Activated T-cell treated with anti-CD3 and anti-CD28 coated beads for 48 hours (primary cell): ENCODE data around the gene IGSF6.
"Not testable (repeated sequence)": the region's sequence is repeated elsewhere in the genome, so short reads cannot be mapped to it uniquely, and the experiment has no call there.

Experiments
- DNase-seq: peaks from one replicate; pipeline ENCODE4 v3.0.0-alpha.2; 2020; ENCODE audit warnings: low read depth

Gene IGSF6

DNA sequence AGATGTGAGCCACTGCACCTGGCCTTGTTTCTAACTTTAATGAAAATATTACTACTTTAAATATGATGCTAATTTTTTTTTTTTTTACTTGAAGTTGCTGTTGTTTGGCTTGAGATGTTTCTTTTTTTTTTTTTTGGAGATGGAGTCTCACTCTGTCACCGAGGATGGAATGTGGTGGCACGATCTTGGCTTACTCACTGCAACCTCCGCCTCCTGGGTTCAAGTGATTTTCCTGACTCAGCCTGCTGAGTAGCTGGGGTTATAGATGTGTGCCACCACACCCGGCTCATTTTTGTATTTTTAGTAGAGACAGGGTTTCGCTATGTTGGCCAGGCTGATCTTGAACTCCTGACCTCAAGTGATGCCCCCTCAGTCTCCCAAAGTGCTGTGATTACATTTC, 23.6 kb downstream of the IGSF6 start:
- DNase-seq = no peak

DNA sequence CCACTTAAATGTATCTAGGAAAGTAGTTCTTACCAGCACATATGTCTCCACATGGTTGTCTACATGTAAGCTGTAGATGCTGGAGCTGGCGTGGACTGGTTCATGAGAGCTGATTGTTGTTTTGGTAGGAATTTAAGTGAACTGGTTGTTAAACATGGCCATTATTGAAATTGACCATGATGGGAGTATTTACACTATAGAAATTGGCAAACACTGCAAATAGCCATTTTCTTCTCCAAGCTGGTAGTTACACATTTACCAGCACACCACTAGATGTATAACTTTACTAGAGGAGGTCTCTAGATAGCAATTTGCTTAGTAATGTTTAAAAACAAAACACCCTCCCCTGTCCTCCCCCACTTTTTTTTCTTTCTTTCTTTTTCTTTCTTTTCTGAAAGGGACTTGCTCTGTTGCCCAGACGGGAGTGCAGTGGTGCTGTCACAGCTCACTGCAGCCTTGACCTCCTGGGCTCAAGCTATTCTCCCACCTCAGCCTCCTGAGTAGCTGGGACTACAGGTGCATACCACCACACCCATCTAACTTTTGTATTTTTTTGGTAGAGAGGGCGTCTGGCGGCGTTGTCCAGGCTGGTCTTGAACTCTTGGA, 24.2 kb downstream of the IGSF6 start:
- DNase-seq = no peak

DNA sequence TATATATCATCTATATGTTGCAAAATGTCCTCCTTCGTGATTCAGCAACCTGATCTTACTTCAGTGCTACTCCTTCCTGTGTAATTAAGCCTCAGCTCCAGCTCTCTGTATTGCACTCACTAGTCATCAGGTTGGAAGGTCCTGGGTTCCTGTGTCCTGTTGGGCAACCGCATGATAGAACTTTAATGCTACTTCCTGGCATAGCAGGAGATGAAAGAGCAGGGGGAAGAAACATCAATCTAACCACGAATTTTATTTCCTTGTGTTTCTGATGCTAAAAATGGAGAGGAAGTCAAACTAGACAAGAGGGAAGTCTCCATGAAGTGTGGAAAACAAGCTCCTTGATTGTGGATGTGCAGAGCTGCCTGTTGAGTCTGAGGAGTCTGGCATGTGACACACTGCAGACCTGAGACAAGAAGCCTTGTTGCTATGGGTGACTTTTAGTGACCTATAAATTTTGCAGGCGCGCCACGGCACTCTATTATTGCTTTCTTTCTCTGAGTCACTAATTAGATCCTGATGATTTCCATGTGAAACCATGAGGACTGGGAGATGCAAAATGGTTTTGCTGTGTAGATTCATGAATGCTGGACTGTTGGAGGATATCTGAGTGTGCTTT, 25.6 kb downstream of the IGSF6 start:
- no peak for DNase-seq

DNA sequence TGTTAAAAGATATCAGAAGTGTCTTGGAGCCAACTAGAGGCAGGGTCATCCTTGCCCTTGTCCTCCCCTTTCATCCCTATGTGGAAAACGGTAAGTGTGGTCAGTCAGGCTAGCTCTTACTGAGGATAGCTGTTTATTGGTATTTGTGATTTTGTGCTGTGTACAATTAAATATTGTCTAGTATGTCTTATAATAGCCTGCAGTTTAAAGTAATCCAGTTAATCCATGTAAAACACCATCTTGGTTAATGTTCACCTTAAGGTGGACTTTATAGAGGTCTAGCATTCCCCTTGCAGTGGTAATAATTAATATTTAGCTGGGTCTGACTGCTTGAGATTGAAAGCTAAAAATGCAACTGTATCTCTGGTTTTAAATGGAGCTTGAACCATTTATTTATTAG, 27.4 kb downstream of the IGSF6 start:
- DNase-seq = no peak

DNA sequence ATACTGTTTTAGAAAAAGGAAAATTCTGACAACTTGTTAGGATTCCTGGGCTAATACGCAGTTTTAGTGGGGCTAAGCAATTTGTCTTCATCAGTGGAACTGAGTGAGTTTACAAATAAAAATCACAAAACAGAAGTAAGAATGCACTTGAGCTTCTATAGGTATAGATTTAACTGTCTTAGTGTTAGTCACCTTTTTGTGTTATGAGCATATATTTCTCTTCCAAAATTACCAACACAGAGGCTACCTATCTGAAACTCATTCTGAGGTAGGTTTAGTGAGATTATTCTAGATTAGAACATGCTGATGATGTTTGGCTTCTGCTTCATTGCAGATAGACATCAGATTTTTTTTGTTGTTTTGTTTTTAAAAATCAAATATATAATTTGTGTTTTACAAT, 29.9 kb downstream of the IGSF6 start:
- DNase-seq = no peak

DNA sequence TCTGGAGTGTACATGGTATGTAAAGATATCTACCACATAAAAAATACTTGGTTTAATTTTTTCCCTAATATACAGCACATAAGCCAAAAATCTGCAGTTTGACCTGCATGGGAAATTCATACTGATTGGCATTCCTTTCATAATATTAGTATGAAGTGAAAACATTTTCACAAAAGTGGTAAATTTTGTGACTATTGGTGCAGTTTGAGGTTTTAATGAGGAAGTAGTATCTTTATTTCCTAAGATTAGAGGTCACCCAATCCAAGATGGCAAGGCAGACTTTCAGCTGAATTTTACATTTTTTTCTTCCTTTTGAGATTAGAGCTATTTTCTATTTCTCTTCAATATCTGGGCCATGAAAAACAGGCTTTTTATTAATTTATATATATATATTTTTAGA, 31.8 kb downstream of the IGSF6 start:
- DNase-seq = no peak

DNA sequence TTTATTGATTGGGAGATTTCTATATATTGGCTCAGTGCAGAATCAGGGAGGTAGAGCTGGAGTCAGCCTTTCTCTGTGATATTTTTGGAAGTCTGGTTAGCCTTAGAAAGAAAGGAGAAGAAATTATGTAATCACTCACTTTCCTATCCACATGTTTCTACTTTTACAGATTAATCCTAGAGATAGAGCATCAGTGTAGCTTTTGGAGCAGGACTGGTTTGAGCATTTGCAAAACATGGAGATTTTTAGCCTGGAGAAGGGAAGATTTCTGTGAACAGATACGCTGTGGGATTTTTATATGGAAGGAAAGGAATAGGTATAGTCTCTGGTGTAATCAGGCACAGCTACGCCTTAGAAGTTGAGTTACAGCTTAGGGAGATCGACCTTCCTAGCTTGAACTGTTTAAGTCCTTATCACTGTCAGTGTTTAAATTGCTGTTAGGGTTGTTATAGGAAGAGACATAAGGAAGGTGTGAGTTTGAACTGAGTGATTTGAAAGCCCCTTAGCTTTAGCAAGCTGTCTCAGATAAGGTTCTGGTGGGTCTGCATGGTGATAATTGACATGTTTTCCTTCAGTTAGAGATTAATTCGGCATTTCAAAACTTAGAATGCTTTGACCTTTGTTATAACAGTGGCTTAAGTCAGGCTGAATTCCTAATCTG, 32.5 kb downstream of the IGSF6 start:
- no peak for DNase-seq

DNA sequence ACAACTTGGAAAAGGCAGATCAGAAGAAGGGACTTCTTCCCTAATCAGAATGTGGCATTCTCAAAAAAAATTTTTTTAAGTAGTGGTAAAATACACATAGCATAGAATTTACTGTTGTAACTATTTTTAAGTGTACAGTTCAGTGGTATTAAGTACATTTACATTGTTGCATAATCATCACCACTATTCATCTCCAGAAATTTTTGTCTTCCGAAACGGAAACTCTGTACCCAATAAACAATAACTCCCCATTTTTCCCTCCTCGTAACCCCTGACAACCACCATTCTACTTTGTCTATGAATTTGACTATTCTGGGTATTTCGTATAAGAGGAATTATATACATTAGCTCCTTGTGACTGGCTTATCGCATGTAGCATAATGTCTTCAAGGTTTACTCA, 34.1 kb downstream of the IGSF6 start:
- DNase-seq = no peak

DNA sequence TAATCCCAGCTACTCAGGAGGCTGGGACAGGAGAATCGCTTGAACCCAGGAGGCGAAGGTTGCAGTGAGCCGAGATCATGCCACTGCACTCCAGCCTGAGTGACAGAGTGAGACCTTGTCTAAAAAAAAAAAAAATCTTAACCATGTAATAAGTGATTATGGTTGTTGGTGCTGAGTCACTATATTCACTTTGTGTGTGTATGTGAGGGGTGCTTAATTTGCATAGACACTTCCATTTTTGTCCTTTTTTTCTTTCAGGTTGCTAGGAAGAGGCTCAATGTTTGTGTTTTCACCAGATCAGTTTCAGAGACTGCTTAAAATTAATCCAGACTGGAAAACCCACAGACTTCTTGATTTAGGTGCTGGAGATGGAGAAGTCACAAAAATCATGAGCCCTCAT, 34.8 kb downstream of the IGSF6 start:
- DNase-seq = no peak

DNA sequence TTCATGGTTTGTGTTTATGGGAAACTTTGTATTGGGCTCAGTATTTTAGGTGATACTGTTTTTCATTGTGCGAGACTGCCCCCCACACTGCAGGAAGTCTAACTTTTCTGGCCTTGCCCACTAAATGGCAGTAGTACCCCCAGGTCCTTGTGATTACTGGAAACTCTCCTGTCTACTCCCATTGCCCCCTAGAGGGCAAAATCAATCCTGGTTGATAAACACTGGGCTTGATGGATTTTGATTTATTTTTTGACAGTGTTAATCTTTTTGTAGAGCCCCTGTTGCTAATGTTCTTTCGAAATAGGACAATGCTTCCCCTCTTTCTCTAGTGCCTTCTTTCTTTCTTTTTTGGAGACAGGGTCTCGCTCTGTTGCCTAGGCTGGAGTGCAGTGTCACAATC, 37.5 kb downstream of the IGSF6 start:
- no peak for DNase-seq

DNA sequence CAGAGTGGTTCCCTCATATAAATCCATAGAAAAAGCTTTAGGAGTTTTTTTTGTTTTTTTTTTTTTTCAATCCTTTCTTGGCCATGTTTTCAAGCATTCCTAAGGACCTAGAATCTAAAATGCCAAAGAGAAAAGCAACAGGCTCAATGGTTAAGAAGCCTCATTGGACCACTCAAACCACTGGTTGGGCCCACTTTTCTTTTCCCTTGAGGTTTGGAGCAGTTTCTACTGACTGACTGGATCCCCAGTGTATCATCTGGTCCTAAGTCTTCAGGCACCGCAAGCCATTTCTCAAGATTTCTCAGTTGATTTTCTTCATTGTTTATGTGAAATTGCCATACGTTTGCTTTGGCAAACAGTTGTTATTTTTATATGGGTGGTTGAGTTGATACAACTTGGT, 38.6 kb downstream of the IGSF6 start:
- DNase-seq = no peak

DNA sequence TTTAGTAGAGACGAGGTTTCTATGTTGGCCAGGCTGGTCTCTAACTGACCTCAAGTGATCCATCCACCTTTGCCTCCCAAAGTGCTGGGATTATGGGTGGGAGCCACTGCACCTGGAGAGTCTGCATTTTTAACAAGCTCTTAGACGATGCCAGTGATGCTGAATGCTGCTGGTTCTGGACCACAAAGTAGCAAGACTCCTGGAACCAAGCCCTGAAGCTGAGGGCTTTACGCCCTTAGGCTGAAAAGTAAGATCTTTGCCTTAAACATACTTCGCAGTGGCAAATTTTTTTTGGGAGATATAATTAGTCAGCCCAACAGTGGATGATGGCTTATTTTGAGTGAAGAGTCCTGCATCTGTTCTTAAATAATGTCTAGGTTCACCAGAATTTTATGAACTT, 39.0 kb downstream of the IGSF6 start:
- DNase-seq = no peak

DNA sequence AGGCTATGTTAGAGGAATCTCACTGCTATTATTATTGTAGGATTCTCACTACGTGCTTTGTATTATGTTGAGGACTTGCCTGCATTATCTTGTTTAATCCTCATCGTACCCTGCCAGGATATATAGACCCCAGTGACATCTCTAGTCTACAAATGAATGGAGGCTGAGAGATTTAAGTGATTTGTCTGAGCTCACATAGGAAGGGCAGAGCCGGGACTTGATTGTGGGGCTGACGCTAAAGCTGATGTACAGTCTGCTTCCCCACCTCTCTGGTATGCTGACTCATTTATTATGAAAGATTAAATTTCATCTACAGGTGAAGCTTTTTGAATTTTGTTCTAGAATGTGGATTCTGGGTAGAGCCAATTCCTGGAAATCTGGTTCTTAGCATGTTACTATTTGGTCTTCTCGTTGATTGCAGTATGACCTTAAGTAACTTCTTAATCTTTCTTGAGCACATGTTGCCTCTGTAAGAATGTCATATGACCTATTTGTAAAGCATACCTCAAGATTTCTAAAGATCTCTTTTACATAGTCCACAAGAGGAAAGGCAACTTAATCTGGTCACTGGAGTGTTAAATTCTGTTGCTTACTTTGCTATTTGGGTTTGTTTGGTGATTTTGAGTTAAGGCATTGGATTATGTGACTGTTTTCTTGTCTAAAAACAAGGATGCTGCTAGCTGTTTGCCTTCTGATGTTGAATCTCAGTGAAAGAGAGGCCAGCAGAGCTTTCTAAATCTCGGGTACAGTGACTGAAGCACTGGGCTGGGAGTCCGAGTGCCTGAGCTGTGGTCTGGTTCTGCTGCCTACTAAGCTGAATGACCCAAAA, 40.6 kb downstream of the IGSF6 start:
- DNase-seq = no peak

DNA sequence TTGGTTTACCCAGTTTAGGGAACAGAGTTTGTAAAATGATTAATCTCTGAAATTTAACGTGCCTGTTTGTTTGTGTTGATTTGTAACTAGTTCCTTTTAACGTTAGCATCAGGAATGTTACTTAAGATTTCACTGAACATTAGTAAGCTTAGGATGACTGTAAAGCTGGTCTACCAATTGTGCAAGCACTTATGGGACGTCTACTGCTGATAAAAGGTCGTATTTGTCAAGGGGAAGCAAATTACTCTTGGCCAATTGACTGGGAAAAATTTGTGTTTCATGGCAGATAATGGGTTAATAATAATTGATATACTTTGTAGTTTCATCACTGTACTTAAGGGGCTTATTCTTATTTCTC, 41.2 kb downstream of the IGSF6 start:
- DNase-seq = no peak

DNA sequence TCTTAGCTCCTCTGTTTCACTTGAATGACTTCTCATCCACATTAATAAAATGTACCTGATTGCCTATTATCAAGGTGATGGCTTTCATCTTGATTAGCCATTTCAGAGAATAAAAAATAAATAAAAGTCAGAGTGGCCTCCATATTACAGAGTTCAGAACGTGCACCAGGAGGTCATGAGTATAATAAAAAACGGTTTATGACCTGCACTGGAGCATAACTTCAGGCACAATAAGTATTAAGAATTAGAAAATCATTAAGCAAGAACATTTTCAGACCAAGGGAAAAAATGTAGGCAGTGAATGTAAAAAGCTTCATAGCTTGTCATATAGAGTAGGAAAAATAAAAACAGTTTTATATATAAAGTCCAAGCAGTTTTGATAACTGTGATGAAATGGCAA, 41.6 kb downstream of the IGSF6 start:
- no peak for DNase-seq

DNA sequence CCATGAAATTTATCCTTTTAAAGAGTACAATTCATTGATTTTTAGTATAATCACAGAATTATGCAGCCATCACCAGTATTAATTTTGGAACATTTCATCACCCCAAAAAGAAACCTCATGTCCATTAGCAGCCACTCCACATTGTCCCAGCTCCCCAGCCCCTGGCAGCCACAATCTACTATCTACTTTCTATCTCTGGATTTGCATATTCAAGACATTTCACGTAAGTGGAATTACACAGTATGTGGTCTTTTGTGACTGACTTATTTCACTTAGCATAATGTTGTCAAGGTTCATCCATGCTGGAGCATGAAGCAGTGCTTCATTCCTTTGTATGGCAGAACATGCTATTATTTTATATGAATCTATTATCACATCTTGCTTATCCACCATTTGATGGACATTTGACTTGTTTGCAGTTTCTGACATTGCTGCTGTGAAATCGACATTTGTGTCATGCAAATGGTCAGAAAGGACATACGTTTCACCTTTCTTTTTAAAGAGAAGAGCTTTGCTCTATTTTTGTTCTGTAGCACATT, 42.3 kb downstream of the IGSF6 start:
- no peak for DNase-seq

DNA sequence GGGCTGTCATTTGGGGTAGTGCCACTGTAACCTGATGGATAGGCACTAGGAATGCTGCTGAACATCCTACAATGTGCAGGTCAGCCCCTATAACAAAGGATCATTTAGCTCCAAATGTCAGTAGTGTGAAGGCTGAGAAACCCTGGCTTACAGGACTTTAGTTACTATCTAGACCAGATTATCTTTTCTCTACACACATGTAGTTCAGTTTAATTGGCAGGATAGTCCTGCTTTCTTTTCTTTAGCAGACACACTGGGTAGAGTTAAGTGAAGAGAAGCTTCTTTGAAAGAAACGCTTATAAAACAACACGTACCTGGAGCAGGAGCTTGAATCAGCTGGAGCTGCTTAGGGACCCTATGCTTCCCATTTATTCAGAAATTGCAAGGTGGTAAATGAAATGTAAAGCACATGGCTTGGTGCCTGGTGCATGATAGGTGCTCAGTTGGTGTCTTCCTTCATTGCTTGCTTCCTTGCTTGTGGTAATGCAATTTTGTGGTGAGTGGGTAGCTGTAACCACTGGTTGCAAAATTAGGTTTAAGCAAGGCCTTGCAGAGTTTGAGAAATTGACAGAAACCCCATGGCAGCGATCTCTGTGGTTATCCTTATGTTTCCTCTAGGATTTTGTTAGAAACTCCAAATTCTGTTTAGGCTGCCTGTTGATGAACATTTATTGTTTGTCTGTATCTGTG, 43.6 kb downstream of the IGSF6 start:
- DNase-seq = no peak

DNA sequence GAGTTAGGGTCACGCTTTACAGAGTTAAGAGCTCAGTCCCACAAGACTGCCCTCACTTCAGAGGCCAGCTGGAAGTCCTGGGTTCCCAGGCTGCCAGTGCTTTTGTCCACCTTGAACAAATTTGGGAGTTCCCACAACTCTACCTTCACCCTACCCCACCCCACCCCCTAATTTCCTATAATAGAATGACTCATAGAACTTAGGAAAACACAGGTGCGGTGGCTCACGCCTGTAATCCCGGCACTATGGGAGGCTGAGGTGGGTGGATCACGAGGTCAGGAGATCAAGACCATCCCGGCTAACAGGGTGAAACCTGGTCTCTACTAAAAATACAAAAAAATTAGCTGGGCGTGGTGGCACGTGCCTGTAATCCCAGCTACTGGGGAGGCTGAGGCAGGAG, 46.6 kb downstream of the IGSF6 start:
- not testable (repeated sequence) for DNase-seq

DNA sequence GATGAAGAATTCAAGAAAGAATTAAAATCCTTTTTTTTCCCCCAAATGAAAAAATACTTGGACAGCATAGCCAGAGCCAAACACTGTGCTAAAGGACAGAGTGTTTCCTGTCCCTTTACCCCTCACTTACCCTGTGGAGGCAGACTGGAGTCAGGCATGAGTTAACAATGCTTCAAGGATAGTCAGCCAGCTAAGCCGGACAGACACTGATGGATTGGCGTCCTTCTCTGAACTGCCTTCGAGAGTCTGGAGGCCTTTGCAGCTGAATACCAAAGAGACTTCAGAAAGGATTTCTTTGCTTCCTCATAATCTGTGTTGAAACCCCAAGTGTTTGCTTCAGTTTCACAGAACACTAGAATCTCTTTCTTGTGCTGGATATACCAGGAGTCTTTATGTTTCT, 48.5 kb downstream of the IGSF6 start:
- no peak for DNase-seq

DNA sequence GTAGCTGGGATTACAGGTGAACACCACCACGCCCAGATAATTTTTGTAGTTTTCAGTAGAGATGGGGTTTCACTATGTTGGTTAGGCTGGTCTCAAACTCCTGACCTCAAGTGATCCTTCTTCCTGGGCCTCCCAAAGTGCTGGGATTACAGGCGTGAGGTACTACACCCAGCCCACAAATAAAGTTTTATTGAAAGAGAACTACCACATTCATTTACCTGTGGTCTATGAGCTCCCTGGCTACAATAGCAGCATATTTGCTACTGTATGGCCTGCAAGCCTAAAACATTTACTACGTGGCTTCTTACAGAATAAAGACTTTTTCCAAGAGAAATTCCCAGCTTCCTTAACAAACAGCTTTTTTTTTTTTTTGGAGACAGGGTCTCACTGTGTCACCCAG, 49.6 kb downstream of the IGSF6 start:
- DNase-seq = no peak

DNA sequence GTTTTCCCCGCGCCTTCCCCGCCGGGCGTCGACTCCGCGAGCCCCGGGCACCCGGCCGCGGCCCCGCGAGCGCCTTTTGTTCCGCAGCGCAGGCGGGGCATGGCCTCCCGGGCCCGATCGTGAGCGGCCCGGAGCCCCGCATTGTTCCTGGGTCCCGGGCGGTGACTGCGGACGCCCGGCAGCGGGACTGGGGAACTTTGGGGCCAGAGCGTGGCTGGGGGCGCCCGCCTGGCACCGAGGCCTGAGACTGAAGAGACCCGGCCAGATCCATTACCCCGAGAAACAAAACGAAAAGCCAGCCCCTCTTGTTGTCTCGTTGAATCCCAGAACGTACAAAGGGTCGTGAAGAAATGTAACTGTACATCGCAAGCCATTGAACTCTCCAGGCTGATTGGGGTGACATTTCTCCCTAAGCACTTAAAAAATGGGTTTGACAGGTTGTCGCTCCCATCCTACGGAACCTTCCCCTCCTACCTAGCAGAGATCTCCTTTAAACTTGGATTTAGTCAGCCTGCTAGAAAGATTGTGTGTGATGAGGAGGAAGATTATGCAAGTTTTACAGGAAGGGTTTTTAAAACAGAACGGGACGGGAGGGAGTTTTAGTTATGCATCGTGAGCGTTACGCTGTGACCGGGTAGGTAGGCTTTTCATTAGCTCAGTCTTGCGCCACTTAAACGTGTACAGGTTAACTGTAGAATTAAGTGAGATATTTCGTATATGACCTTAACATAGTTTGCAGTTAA, 52.2 kb downstream of the IGSF6 start:
- no peak for DNase-seq
